ENCODE data around the gene CDK14. TPM values are rescaled to one million over a fixed set of nuclear protein-coding genes. Genes with fewer than 3 reads are reported as not detected.

The CDK14 gene
- total RNA-seq, 4 donors from 2014 or later, result 1.1 to 12.7 (median 5.8) TPM

GRCh38 chr7:90892213-90892612, 296.1 kb downstream of the CDK14 start:
- no peak overlapping the region for H3K4me3 ChIP-seq (ENCODE audit: low read depth, poor library complexity, severe bottlenecking)
- DNase-seq (ENCODE audit: low spot score in 2 of 2), result no peak
- WGBS, 2 donors, result 83 to 91% methylated on average over 2 of the region's 2 CpGs
- no peak for TF ChIP-seq POLR2A (IDR thresholded peaks at IDR 0.05)
- intact Hi-C loops (cut with DNase I; ENCODE audit: low total_unique reads), result no loop called here

GRCh38 chr7:90894122-90894521, 298.0 kb downstream of the CDK14 start:
- 91 to 96% methylated on average over 3 of the region's 3 CpGs for WGBS, 2 donors
- TF ChIP-seq CTCF (IDR thresholded peaks at IDR 0.05) (no peak), POLR2A (IDR thresholded peaks at IDR 0.05) (no peak)
- DNase-seq (ENCODE audit: low spot score in 2 of 2), result no peak
- H3K4me3 ChIP-seq (ENCODE audit: low read depth, poor library complexity, severe bottlenecking), result no peak overlapping the region
- intact Hi-C loops (cut with DNase I; ENCODE audit: low total_unique reads), result no loop called here

- intact Hi-C loops (cut with DNase I; ENCODE audit: low total_unique reads), result no loop called here
- no peak for TF ChIP-seq POLR2A (IDR thresholded peaks at IDR 0.05)
- TF ChIP-seq CTCF (IDR thresholded peaks at IDR 0.05), result no peak
- no peak for DNase-seq (ENCODE audit: low spot score in 2 of 2)
- 71 to 81% methylated on average over 1 of the region's 1 CpG for WGBS, 2 donors
- H3K4me3 ChIP-seq (ENCODE audit: low read depth, poor library complexity, severe bottlenecking), result no peak overlapping the region
Observed at GRCh38 chr7:90896458-90896857, 300.3 kb downstream of the CDK14 start.

GRCh38 chr7:90897961-90898469, 301.9 kb downstream of the CDK14 start:
- no peak for TF ChIP-seq CTCF (IDR thresholded peaks at IDR 0.05)
- no peak for TF ChIP-seq POLR2A (IDR thresholded peaks at IDR 0.05)
- intact Hi-C loops (cut with DNase I; ENCODE audit: low total_unique reads), result no loop called here
- DNase-seq (ENCODE audit: low spot score in 2 of 2), result no peak
- no peak overlapping the region for H3K4me3 ChIP-seq (ENCODE audit: low read depth, poor library complexity, severe bottlenecking)

GRCh38 chr7:90900628-90901356, 304.7 kb downstream of the CDK14 start:
- DNase-seq (ENCODE audit: low spot score in 2 of 2), result no peak
- intact Hi-C loops (cut with DNase I; ENCODE audit: low total_unique reads), result no loop called here
- WGBS, 2 donors, result 65 to 74% methylated on average over 4 of the region's 4 CpGs

GRCh38 chr7:90903841-90904240, 307.7 kb downstream of the CDK14 start:
- no peak overlapping the region for H3K4me3 ChIP-seq (ENCODE audit: low read depth, poor library complexity, severe bottlenecking)
- no peak for TF ChIP-seq POLR2A (IDR thresholded peaks at IDR 0.05)
- no peak for TF ChIP-seq CTCF (IDR thresholded peaks at IDR 0.05)
- no peak for DNase-seq (ENCODE audit: low spot score in 2 of 2)
- 76% methylated on average over 3 of the region's 3 CpGs for WGBS, 2 donors
- intact Hi-C loops (cut with DNase I; ENCODE audit: low total_unique reads), result no loop called here

More at GRCh38 chr7:90900628-90901356, 304.7 kb downstream of the CDK14 start:
- TF ChIP-seq POLR2A (IDR thresholded peaks at IDR 0.05) (no peak), CTCF (IDR thresholded peaks at IDR 0.05) (no peak)
- H3K4me3 ChIP-seq (ENCODE audit: low read depth, poor library complexity, severe bottlenecking), result no peak overlapping the region
